Smooth muscle cell (in vitro differentiated cells): ENCODE results near the gene TIMP4. TPM values are rescaled to one million over a fixed set of nuclear protein-coding genes. Genes with fewer than 3 reads are reported as not detected.

ENCODE experiments used
- DNase-seq: peaks from one replicate; lab custom pipeline; 2025; ENCODE audit not compliant: unreplicated experiment; lab: John Stamatoyannopoulos, UW
- H2AFZ ChIP-seq: fragments of 200-600 bp; sonication (generic); 2 replicates; pipeline ENCODE4 v1.6.0; 2016; ENCODE audit warnings: antibody characterized with exemption, low read depth, mild to moderate bottlenecking
- H3F3A ChIP-seq: fragments of 200-600 bp; sonication (generic); 2 replicates; pipeline ENCODE4 v1.6.0; 2017; ENCODE audit warnings: antibody characterized with exemption, low read depth
- H3K27ac ChIP-seq: fragments of 200-600 bp; sonication (generic); 2 replicates; pipeline ENCODE4 v1.5.1; 2016; ENCODE audit warnings: low read depth, mild to moderate bottlenecking
- H3K27me3 ChIP-seq: fragments of 200-600 bp; sonication (generic); 2 replicates; pipeline ENCODE4 v1.6.1; 2016; ENCODE audit warnings: low read depth, mild to moderate bottlenecking
- H3K36me3 ChIP-seq: fragments of 200-600 bp; sonication (generic); 2 replicates; pipeline ENCODE4 v1.5.1; 2016; ENCODE audit warnings: low read depth
- H3K4me1 ChIP-seq: fragments of 200-600 bp; sonication (generic); 2 replicates; pipeline ENCODE4 v1.5.1; 2016; ENCODE audit warnings: low read depth
- H3K4me2 ChIP-seq: fragments of 200-600 bp; sonication (generic); 2 replicates; pipeline ENCODE4 v1.6.0; 2016; ENCODE audit warnings: mild to moderate bottlenecking
- H3K4me3 ChIP-seq: fragments of 200-600 bp; sonication (generic); 2 replicates; pipeline ENCODE4 v1.5.1; 2016; ENCODE audit warnings: mild to moderate bottlenecking
- H3K79me2 ChIP-seq: fragments of 200-600 bp; sonication (generic); 2 replicates; pipeline ENCODE4 v1.6.0; 2016; ENCODE audit warnings: low read depth, mild to moderate bottlenecking
- H3K9ac ChIP-seq: fragments of 200-600 bp; sonication (generic); 2 replicates; pipeline ENCODE4 v1.6.0; 2016; ENCODE audit warnings: low read depth
- H3K9me3 ChIP-seq: fragments of 200-600 bp; sonication (generic); replicated peaks from 2 replicates; pipeline ENCODE4 v1.5.1; 2016; ENCODE audit warnings: low read depth
- H4K20me1 ChIP-seq: fragments of 200-600 bp; sonication (generic); 2 replicates; pipeline ENCODE4 v1.6.0; 2016; ENCODE audit warnings: low read depth
- WGBS: methylation state at CpG from one replicate; pipeline ENCODE4 v1.1.7; 2016; ENCODE audit warnings: low lambda C conversion rate; 5-methylcytosine and 5-hydroxymethylcytosine counted together
- polyA plus RNA-seq: library from polyadenylated mRNA; unstranded; fragments of >200 nt; fragmentation: Nextera tagmentation; extraction: Ambion mirVana; gene quantifications from 2 replicates; pipeline ENCODE4 v1.2.1, GENCODE V29; 2016
- total RNA-seq: library from RNA; depleted of rRNA; stranded (reverse); fragments of >200 nt; gene quantifications from 2 replicates; pipeline ENCODE4 v1.2.3, GENCODE V29; 2014
- TF ChIP-seq, protein P1 (sequence below): fragments of 200-600 bp; sonication (generic); IDR thresholded peaks from 2 replicates; pipeline ENCODE4 v1.5.1; 2017; ENCODE audit warnings: borderline replicate concordance, mild to moderate bottlenecking, antibody characterized with exemption; ENCODE audit not compliant: insufficient read depth, poor library complexity, severe bottlenecking

Gene TIMP4
- total RNA-seq (0.27 and 0.81 TPM in 2 replicates), polyA plus RNA-seq (1.2 and 1.5 TPM in 2 replicates)

DNA sequence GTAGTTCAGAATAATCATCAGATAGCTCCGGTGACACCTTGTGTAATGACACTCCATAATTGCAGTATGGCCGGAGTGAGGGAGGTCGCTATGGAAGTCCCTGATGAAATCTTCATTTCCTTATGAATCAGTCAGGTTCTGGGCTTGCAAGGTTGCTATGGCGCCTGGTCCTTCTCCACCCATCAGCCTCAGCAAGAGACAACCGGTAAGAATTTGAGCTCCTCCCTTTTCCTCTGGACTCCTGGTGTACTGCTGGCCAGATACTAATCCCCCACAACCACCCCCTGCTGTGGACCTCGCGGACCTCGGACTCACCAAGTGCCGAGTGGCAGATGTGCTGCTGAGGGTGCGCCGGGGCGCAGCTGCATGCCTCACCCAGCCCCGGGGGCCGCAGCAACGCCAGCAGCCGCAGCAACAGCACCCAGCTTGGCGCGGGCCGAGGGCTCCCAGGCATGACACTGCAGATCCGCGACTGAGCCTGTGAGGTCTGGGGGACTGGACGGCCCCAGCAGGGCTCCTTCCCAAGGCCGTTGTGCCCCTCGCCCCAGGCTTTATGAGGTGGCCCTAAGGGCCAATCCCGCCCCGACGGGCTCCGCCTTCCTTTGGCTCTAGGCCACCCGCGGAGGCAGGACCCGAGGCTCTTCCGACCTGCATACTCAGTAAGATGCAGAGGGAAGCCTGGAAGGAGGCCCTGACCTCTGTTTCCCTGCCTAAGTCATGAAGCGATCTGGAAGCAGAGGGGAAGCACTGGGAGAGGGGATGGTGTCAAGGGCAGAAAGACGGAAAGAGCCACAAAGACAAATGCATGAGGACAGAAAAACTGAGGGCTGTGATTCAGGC, at the start of gene TIMP4:
TSS of gene TIMP4 (minus strand) at position 526 of the 840 bp plus-strand sequence. CDS start at position 454, 72 bp downstream.
- Histone ChIP-seq H3K9me3 (no peaks in the 10 kb centered on the region), H3K4me3 (peak within 1 kb of the TSS; percentile 23), H3K4me2 (peak within 1 kb of the TSS; percentile 83), H3F3A (peaks cover 3% of the 10 kb centered on the region), H3K4me1 (peaks cover 17% of the 10 kb centered on the region), H4K20me1 (no peaks in the 10 kb centered on the region), H3K79me2 (no peaks in the 10 kb centered on the region), H3K27me3 (no peaks in the 10 kb centered on the region), H3K9ac (peak within 1 kb of the TSS; percentile 37), H3K27ac (no peak within 1 kb of the TSS), H2AFZ (peak within 1 kb of the TSS; percentile 93), H3K36me3 (no peaks in the 10 kb centered on the region)
- 11% methylated on average over 34 of the region's 34 CpGs for WGBS
- DNase-seq: no peak
- TF ChIP-seq, protein P1, sequence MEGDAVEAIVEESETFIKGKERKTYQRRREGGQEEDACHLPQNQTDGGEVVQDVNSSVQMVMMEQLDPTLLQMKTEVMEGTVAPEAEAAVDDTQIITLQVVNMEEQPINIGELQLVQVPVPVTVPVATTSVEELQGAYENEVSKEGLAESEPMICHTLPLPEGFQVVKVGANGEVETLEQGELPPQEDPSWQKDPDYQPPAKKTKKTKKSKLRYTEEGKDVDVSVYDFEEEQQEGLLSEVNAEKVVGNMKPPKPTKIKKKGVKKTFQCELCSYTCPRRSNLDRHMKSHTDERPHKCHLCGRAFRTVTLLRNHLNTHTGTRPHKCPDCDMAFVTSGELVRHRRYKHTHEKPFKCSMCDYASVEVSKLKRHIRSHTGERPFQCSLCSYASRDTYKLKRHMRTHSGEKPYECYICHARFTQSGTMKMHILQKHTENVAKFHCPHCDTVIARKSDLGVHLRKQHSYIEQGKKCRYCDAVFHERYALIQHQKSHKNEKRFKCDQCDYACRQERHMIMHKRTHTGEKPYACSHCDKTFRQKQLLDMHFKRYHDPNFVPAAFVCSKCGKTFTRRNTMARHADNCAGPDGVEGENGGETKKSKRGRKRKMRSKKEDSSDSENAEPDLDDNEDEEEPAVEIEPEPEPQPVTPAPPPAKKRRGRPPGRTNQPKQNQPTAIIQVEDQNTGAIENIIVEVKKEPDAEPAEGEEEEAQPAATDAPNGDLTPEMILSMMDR: no peak

DNA sequence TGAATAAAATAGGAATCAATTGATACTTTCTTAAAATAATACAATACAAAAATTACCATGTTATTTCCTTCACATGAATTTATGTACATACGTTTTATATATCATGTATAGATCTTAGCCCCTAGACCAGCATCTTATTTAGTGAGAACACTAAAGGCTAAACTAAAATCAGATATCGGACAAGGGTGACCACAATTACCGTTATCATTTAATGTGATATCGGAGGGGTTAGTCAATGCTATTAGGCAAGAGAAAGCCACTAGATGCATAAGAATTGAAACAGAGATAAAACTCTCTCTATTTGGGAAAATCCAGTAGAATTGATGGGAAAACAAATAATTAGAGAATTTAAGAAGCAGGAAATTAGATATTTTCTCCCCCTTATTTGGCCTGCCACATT, 46.5 kb upstream of the TIMP4 start:
- Histone ChIP-seq H3K36me3 (no peaks in the 10 kb centered on the region), H2AFZ (no peak overlapping the region), H3F3A (no peaks in the 10 kb centered on the region), H3K4me2 (no peak overlapping the region), H3K4me3 (no peak overlapping the region), H3K27me3 (no peaks in the 10 kb centered on the region), H3K4me1 (no peaks in the 10 kb centered on the region), H3K79me2 (no peaks in the 10 kb centered on the region), H4K20me1 (no peaks in the 10 kb centered on the region), H3K27ac (no peak overlapping the region), H3K9ac (no peak overlapping the region), H3K9me3 (no peaks in the 10 kb centered on the region)
- 94% methylated on average over 4 of the region's 4 CpGs for WGBS
- DNase-seq: no peak
- TF ChIP-seq, protein P1: no peak

DNA sequence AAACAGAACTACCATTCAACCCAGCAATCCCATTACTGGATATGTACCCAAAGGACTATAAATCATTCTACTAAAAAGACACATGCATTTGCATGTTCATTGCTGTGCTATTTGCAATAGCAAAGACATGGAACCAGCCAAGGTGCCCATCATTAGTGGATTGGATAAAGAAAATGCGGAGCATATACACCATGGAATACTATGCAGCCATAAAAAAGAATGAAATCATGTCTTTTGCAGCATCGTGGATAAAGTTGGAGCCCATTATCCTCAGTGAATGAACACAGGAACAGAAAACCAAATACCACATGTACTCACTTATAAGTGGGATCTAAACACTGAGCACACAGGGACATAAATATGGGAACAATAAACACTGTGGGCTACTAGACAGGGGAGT, 43.1 kb upstream of the TIMP4 start:
- Histone ChIP-seq H3F3A (no peaks in the 10 kb centered on the region), H3K4me1 (no peaks in the 10 kb centered on the region), H3K36me3 (no peaks in the 10 kb centered on the region), H3K79me2 (no peaks in the 10 kb centered on the region), H3K4me2 (no peak overlapping the region), H3K27ac (no peak overlapping the region), H3K27me3 (no peaks in the 10 kb centered on the region), H4K20me1 (no peaks in the 10 kb centered on the region), H3K9me3 (no peaks in the 10 kb centered on the region), H2AFZ (no peak overlapping the region), H3K9ac (no peak overlapping the region), H3K4me3 (no peak overlapping the region)
- 92% methylated on average over 2 of the region's 2 CpGs for WGBS
- TF ChIP-seq, protein P1: no peak
- DNase-seq: no peak
